GM13976 (cell line): ENCODE data around the gene RFX2.
A peak's percentile ranks its signal among the peaks of the same experiment; 100 is the strongest.
"Not testable (repeated sequence)": the region's sequence is repeated elsewhere in the genome, so short reads cannot be mapped to it uniquely, and the experiment has no call there.

ENCODE experiments used
- DNase-seq: peaks from one replicate; pipeline ENCODE4 v3.0.0; 2012; ENCODE audit warnings: low spot score
- in situ Hi-C: fragments of 300-500 bp; cut with MboI; formaldehyde crosslinking; loops from one replicate; pipeline ENCODE4 v1.12.0; 2022; ENCODE audit warnings: low sequenced_read_pairs, mixed read lengths, inconsistent platforms; ENCODE audit not compliant: unreplicated experiment
- TF ChIP-seq, protein P1 (sequence below): IDR thresholded peaks from 2 replicates; pipeline ENCODE4 v1.5.1; 2012; ENCODE audit warnings: borderline replicate concordance, mild to moderate bottlenecking; ENCODE audit not compliant: insufficient read depth; ENCODE audit errors: extremely low read depth, missing control alignments, control extremely low read depth

RFX2 gene

DNA sequence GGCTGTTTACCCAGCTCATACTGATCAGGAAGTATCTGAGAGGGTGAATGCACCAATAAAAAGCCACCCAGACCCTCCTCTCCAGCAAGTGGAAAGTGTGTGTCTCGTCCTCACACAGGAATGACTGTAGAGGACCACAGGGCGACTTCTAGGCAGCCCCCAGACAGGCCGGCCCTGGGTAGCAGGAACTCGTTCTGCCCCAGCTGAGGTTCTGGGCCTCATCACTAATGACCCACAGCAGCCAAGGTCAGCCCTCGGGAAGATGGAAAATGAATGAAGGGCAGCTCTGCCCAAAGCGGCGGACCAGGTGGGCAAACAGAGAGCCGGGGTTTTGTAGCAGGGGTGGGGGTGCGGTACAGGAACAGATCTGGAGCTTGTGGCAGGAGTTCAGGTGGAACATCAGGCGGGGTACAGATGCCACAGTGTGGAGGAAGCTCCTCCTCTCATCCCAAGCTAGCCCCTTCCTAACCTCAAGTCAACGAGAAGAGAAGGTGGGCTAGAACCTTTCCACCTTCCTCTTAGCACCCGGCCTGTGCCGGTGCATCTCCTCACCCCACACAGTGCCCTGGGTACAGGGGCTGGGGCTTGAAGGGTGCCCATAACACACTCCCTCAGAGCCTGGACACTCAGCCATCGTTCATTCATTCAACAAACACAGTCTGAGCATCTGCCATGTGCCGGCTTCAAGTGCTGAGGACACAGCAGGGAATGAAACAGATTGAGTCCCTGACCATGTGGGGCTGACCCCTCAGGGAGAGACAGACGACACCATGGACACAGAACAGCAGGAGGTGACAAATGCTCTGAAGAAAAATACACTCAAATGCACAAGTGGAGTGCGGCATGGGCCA, 36.2 kb downstream of the RFX2 start:
- in situ Hi-C loops: no loop called here
- TF ChIP-seq, protein P1, sequence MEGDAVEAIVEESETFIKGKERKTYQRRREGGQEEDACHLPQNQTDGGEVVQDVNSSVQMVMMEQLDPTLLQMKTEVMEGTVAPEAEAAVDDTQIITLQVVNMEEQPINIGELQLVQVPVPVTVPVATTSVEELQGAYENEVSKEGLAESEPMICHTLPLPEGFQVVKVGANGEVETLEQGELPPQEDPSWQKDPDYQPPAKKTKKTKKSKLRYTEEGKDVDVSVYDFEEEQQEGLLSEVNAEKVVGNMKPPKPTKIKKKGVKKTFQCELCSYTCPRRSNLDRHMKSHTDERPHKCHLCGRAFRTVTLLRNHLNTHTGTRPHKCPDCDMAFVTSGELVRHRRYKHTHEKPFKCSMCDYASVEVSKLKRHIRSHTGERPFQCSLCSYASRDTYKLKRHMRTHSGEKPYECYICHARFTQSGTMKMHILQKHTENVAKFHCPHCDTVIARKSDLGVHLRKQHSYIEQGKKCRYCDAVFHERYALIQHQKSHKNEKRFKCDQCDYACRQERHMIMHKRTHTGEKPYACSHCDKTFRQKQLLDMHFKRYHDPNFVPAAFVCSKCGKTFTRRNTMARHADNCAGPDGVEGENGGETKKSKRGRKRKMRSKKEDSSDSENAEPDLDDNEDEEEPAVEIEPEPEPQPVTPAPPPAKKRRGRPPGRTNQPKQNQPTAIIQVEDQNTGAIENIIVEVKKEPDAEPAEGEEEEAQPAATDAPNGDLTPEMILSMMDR: no peak
- no peak for DNase-seq

DNA sequence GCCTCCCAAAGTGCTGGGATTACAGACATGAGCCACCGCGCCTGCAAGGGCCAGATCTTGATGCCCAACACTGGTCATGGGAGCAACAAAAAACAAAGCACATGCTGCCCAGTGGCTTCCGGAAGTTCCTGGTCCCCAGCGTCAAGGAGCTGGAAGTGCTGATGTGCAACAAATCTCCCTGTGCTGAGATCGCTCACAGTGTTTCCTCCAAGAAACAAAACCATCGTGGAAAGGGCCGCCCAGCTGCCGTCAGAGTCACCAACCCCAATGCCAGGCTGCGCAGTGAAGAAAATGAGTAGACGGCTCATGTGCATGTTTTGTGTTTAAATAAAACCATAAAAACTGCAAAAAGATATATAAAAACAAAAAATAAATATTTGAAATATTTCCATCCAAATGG, 37.1 kb downstream of the RFX2 start:
- in situ Hi-C loops, DNase-seq: not testable (repeated sequence)

GRCh38 chr19:6071875-6072274, 38.4 kb downstream of the RFX2 start:
- peak; percentile 1 for DNase-seq
- in situ Hi-C loops: no loop called here
- TF ChIP-seq, protein P1: no peak

GRCh38 chr19:6070720-6071485, 39.4 kb downstream of the RFX2 start:
- peak; percentile 9 for DNase-seq
- in situ Hi-C loops: no loop called here
- TF ChIP-seq, protein P1: no peak

GRCh38 chr19:6070207-6070681, 40.1 kb downstream of the RFX2 start:
- TF ChIP-seq, protein P1: no peak
- DNase-seq: peak; percentile 26
- in situ Hi-C loops: no loop called here

DNA sequence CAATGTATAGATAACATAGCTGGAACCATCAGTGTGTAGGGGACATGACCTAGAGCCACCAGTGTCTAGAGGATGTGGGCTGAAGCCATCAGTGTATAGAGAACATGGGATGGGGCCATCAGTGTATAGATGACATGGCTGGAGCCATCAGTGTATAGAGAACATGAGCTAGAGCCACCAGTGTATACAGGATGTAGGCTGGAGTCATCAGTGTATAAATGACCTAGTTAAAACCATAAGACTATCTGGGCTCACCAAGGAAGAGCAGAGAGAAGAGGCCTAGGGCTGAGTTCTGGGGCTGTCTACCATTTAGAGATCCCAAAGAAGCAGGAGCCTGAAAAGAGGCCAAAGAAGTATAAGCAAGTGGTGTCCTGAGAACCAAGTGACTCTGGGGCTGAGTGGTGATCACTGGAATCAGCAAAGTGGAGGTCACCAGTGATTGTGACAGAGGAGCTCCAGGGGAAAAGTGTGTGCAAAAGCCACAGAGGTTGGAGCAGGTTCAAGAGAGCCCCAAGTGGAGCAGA, 41.0 kb downstream of the RFX2 start:
- no peak for DNase-seq
- in situ Hi-C loops: no loop called here
- TF ChIP-seq, protein P1: no peak
